ENCODE measurements around the gene UBASH3A.

The UBASH3A gene

DNA sequence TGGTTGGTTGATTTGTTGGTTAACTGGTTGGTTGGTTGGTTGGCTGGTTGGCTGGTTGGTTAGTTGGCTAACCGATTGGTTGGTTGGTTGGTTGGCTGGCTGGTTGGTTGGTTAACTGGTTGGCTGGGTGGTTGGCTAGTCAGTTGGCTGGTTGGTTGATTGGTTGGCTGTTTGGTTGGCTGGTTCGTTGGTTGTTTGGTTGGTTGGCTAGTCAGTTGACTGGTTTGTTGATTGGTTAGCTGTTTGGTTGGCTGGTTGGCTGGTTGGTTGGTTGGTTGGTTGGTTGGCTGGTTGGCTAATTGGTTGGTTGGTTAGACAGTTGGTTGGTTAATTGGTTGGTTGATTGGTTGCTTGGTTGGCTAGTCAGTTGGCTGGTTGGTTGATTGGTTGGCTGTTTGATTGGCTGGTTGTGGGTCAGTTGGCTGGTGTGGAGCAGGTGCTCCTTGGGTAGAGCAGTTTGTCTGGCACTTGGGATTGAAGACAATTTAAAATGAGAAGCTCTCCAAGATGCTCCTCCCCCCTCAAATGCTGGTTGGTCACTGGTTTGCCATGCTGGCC lies 85.4 kb downstream of the UBASH3A start:
- Histone ChIP-seq H3K27ac (ENCODE audit: low read depth, low read length, poor library complexity, severe bottlenecking) (no peak overlapping the region), H3K9me2 (ENCODE audit: low read depth, low read length) (no peaks in the 10 kb centered on the region), H3K79me2 (ENCODE audit: insufficient read depth, low read length) (no peaks in the 10 kb centered on the region), H3F3A (ENCODE audit: insufficient read depth, low read length) (no peaks in the 10 kb centered on the region), H3K4me1 (ENCODE audit: insufficient read depth, low read length, severe bottlenecking) (no peaks in the 10 kb centered on the region), H3K27me3 (ENCODE audit: insufficient read depth, low read length) (peaks cover 13% of the 10 kb centered on the region; the same call in 1 of the 2 replicates), H3K9ac (ENCODE audit: low read length) (no peak overlapping the region), H4K20me1 (ENCODE audit: insufficient read depth, low read length) (no peaks in the 10 kb centered on the region), H3K9me3 (ENCODE audit: low read length) (no peaks in the 10 kb centered on the region), H2AFZ (ENCODE audit: low read length) (no peak overlapping the region), H3K4me2 (ENCODE audit: low read length) (no peak overlapping the region), H3K36me3 (ENCODE audit: insufficient read depth, low read length) (no peaks in the 10 kb centered on the region), H3K4me3 (ENCODE audit: low read depth, low read length, poor library complexity, severe bottlenecking) (no peak overlapping the region)
- TF ChIP-seq EZH2 (IDR thresholded peaks at IDR 0.05; ENCODE audit: borderline replicate concordance, low read length), result no peak
- TF ChIP-seq, protein P1, sequence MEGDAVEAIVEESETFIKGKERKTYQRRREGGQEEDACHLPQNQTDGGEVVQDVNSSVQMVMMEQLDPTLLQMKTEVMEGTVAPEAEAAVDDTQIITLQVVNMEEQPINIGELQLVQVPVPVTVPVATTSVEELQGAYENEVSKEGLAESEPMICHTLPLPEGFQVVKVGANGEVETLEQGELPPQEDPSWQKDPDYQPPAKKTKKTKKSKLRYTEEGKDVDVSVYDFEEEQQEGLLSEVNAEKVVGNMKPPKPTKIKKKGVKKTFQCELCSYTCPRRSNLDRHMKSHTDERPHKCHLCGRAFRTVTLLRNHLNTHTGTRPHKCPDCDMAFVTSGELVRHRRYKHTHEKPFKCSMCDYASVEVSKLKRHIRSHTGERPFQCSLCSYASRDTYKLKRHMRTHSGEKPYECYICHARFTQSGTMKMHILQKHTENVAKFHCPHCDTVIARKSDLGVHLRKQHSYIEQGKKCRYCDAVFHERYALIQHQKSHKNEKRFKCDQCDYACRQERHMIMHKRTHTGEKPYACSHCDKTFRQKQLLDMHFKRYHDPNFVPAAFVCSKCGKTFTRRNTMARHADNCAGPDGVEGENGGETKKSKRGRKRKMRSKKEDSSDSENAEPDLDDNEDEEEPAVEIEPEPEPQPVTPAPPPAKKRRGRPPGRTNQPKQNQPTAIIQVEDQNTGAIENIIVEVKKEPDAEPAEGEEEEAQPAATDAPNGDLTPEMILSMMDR (IDR thresholded peaks at IDR 0.05; ENCODE audit: low read length), result no peak

DNA sequence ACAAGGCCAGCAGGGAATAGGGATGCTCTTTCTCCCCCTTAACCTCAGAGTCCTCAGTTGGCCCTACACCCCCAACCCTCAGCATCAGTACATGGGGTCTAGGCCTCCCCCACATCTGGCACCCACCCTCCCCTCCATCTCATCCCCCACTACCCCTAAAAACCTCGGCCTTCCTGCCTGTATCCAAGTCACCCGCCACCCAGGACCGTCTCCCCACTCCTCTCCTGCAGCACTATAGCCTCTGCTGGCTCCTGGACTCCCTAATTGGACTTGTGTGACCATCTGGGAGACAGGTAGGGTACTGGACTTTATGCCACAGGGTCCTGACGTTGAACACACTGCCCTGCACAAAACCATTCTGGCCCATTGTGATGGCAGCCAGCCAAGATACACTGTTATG lies 86.3 kb downstream of the UBASH3A start:
- TF ChIP-seq, protein P1 (IDR thresholded peaks at IDR 0.05; ENCODE audit: low read length), result no peak
- no peak for TF ChIP-seq EZH2 (IDR thresholded peaks at IDR 0.05; ENCODE audit: borderline replicate concordance, low read length)
- no peaks in the 10 kb centered on the region for H3K79me2 ChIP-seq (ENCODE audit: insufficient read depth, low read length)
- H3F3A ChIP-seq (ENCODE audit: insufficient read depth, low read length), result no peaks in the 10 kb centered on the region
- H3K9me2 ChIP-seq (ENCODE audit: low read depth, low read length), result no peaks in the 10 kb centered on the region
- no peaks in the 10 kb centered on the region for H3K9me3 ChIP-seq (ENCODE audit: low read length)
- peaks cover 13% of the 10 kb centered on the region; the same call in 1 of the 2 replicates for H3K27me3 ChIP-seq (ENCODE audit: insufficient read depth, low read length)
- no peaks in the 10 kb centered on the region for H3K4me1 ChIP-seq (ENCODE audit: insufficient read depth, low read length, severe bottlenecking)
- no peak overlapping the region for H3K4me3 ChIP-seq (ENCODE audit: low read depth, low read length, poor library complexity, severe bottlenecking)
- no peak overlapping the region for H3K9ac ChIP-seq (ENCODE audit: low read length)
- H3K36me3 ChIP-seq (ENCODE audit: insufficient read depth, low read length), result no peaks in the 10 kb centered on the region
- H3K4me2 ChIP-seq (ENCODE audit: low read length), result no peak overlapping the region
- H3K27ac ChIP-seq (ENCODE audit: low read depth, low read length, poor library complexity, severe bottlenecking), result no peak overlapping the region
- no peak overlapping the region for H2AFZ ChIP-seq (ENCODE audit: low read length)
- H4K20me1 ChIP-seq (ENCODE audit: insufficient read depth, low read length), result no peaks in the 10 kb centered on the region

DNA sequence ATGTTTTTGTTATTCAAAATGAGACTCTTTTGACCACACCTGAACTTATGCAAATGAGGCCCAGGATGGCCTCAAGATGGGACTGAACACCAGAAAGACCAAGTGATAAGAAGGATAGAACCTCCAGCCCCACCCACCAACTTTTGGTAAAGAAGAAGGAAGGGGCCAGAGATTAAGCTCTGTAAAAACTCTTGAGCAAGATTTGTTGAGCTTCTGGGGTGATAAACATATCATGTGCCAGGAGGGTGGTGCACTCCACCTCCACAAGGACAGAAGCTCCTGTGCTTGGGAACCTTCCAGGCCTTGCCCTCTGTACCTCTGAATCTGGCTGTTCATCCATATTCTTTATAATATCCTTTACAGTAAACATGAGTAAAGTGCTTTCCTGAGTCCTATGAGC lies 87.0 kb downstream of the UBASH3A start:
- H3K9me2 ChIP-seq (ENCODE audit: low read depth, low read length), result no peaks in the 10 kb centered on the region
- TF ChIP-seq, protein P1 (IDR thresholded peaks at IDR 0.05; ENCODE audit: low read length), result no peak
- TF ChIP-seq EZH2 (IDR thresholded peaks at IDR 0.05; ENCODE audit: borderline replicate concordance, low read length), result no peak
- H3K4me3 ChIP-seq (ENCODE audit: low read depth, low read length, poor library complexity, severe bottlenecking), result no peak overlapping the region
- H3K27me3 ChIP-seq (ENCODE audit: insufficient read depth, low read length), result peaks cover 17% of the 10 kb centered on the region; the same call in 1 of the 2 replicates
- H3F3A ChIP-seq (ENCODE audit: insufficient read depth, low read length), result no peaks in the 10 kb centered on the region
- peaks cover 3% of the 10 kb centered on the region for H3K4me1 ChIP-seq (ENCODE audit: insufficient read depth, low read length, severe bottlenecking)
- H3K27ac ChIP-seq (ENCODE audit: low read depth, low read length, poor library complexity, severe bottlenecking), result no peak overlapping the region
- no peak overlapping the region for H2AFZ ChIP-seq (ENCODE audit: low read length)
- no peaks in the 10 kb centered on the region for H3K36me3 ChIP-seq (ENCODE audit: insufficient read depth, low read length)
- H4K20me1 ChIP-seq (ENCODE audit: insufficient read depth, low read length), result no peaks in the 10 kb centered on the region
- H3K79me2 ChIP-seq (ENCODE audit: insufficient read depth, low read length), result no peaks in the 10 kb centered on the region
- no peaks in the 10 kb centered on the region for H3K9me3 ChIP-seq (ENCODE audit: low read length)
- H3K4me2 ChIP-seq (ENCODE audit: low read length), result no peak overlapping the region
- no peak overlapping the region for H3K9ac ChIP-seq (ENCODE audit: low read length)
